Omental fat pad (tissue), 4 donors: ENCODE results near the gene ZNF493. TPM values are rescaled to one million over a fixed set of nuclear protein-coding genes. Genes with fewer than 3 reads are reported as not detected.

Source experiments
- ATAC-seq: fragments of 150-250 bp; one replicate; pipeline ENCODE4 v1.9.1; 2016; ENCODE audit warnings: mild to moderate bottlenecking, moderate library complexity; ENCODE audit not compliant: low FRiP score
- DNase-seq: peaks from one replicate; pipeline ENCODE4 v3.0.0-alpha.2; 2019; ENCODE audit warnings: low spot score
- CTCF ChIP-seq, 3 donors: fragments of 450-650 bp; IDR thresholded peaks; one replicate each; pipeline ENCODE4 v1.5.1; 2016 to 2017; ENCODE audit warnings: antibody characterized with exemption in 3 of 3, mild to moderate bottlenecking in 3 of 3, moderate library complexity in 2 of 3
- total RNA-seq, 4 donors: library from RNA; depleted of rRNA; stranded (reverse); fragments of >200 nt; gene quantifications; one replicate each; pipeline ENCODE4 v1.1.0, GENCODE V29; 2016

Gene ZNF493
- total RNA-seq, 4 donors from 2014 or later, result 14.2 to 50.9 (median 20.5) TPM

DNA sequence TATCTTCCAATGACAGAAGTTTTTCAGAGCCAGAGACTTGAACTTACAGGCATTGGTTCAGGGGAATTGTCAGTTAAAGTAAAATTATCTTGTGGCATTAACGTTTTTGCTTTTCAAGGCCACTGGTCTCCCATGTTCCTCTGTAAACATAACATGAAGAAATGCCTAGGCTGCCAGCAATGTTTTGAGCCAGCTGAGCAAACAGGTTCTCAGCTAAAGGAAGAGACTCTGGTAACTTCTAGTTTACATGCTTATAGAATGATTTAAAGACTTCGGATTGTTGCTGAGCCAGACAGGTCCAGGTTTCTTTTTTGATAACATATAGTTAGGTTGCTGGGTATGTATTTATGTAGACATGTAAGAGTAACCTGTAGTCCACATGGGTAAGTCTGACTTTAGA is 35.7 kb downstream of the ZNF493 start:
- DNase-seq (no peak), ATAC-seq (no peak)
- no peak for TF ChIP-seq CTCF (IDR thresholded peaks at IDR 0.05)

DNA sequence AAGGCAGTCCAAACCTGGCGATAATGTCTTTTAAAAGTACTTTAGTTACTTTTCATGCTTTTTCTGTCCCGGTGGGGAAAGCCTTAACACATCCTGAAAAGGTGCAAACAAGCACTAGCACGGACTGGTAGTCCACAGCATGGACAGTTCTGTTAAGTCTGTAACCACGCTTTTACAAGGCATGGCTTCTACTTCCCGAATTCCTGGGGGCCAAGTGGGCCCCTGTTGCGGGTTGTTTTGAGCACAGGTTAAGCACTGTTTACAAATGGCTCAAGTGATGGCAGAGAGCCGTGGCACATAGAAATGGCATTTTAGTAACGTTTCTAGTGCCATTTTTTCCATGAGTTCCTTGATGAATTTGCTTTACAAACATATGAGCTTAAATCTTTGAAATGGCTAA is 37.6 kb downstream of the ZNF493 start:
- DNase-seq (no peak), ATAC-seq (no peak)
- no peak for TF ChIP-seq CTCF (IDR thresholded peaks at IDR 0.05)

DNA sequence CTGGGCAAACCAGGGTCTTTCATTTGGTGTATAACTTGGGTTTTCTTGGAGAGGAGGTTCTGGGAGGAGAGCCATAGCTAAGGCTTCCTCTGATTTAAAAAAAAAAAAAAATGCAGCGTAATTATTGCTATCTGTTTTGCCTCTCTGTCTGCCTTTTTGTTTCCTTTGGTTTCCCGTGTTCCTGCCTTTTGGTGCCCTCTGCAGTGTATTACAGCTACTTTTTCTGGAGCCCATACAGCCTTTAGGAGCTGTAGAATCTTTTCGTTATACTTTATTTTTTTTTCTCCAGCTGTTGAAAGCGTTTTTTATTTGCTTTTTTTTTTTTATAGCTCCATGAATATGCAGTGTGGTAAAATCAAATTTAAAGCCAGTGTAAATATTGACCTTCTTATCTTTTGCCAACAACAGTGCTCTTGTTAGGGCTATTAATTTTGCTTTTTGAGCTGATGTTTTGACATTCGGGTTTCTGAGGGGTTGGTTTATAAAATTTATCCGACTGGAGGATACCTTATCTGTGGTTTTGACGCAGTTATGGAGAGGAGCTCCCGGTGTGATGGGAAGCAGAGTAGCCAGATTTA is 38.1 kb downstream of the ZNF493 start:
- DNase-seq (no peak), ATAC-seq (no peak)
- no peak for TF ChIP-seq CTCF (IDR thresholded peaks at IDR 0.05)

GRCh38 chr19:21439201-21439751 is 42.3 kb downstream of the ZNF493 start:
- no peak for TF ChIP-seq CTCF (IDR thresholded peaks at IDR 0.05)
- DNase-seq, result no peak
- no peak for ATAC-seq

DNA sequence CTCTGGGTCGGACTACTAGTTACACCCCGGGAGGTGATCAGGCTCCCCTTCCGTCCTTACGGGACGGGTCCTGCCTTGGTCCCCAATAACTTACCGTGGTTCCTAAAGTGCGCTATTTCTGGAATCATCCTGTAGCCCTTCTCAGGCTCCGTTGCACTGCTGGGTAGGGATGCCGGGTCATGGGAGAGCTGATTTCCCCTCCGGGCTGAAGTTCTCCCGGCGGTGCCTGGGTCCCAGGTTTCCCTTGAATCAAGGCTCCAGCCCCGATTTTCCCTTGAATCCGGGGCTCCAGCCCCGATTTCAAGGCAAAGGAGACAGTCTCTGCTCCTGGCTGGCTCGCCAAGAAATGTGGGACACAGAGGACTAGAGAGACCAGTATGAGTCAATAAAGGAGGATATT is 43.4 kb downstream of the ZNF493 start:
- DNase-seq (no peak), ATAC-seq (no peak)
- TF ChIP-seq CTCF (IDR thresholded peaks at IDR 0.05), result no peak

DNA sequence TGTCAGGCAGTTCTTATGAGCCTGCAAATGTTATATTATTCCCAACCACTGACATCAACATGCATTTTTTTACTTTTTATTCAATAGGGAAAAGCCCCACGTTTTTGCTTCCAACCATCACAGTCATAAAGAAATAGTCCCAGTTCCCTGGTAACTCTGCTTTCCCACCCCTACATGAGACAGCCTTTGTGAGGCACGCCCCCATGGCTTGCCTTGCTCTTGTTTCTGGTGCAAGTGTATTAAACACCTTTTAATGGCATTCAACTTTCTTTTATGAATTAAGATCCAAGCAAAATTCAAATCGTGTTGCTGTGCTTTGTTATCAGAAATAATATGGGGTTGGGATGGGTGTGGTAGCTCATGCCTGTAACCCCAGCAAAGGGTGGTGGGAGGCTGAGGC is 54.3 kb downstream of the ZNF493 start:
- DNase-seq, result no peak
- no peak for TF ChIP-seq CTCF (IDR thresholded peaks at IDR 0.05)
- no peak for ATAC-seq

DNA sequence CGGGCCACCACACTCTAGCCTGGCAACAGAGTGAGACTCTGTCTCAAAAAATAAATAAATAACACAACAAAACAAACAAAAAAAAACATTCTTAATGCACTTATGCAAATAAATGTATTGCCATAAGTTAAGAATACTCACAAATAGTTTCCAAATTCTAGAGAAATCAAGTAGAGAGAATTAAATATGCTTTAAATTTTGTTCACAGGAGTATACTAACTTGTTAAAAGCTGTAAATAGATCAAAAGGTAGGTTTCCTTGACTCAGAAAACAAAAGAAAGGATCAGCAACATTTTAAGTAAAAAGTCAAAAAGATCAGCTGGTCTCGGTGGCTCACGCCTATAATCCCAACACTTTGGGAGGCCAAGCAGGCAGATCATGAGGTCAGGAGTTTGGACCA is 58.0 kb downstream of the ZNF493 start:
- DNase-seq (no peak), ATAC-seq (no peak)
- TF ChIP-seq CTCF (IDR thresholded peaks at IDR 0.05), result no peak
